OCI-LY7 (cell line): Measurements from ENCODE around the gene FAM107B. TPM values are rescaled to one million over a fixed set of nuclear protein-coding genes. Genes with fewer than 3 reads are reported as not detected.

ENCODE experiments used
- BruUV-seq: library from RNA; stranded (reverse); fragments of 400-500 nt; replicated peaks from 2 replicates; lab custom pipeline; 2021; lab: Mats Ljungman, UMichigan
- CTCF ChIA-PET: fragments of 300-600 bp; sonication (Branson Sonifier 250); formaldehyde crosslinking; loops from one replicate; lab custom pipeline; 2022; ENCODE audit warnings: antibody characterized with exemption; ENCODE audit not compliant: unreplicated experiment; lab: Charles Lee
- POLR2A ChIA-PET: fragments of 300-600 bp; sonication (Branson Sonifier 250); formaldehyde crosslinking; loops from one replicate; lab custom pipeline; 2022; ENCODE audit warnings: antibody characterized with exemption; lab: Charles Lee
- DNase-seq: peaks from one replicate; pipeline ENCODE4 v3.0.0-alpha.2; 2015; ENCODE audit warnings: low spot score
- H2AFZ ChIP-seq: fragments of 200-600 bp; sonication (generic), shearing (Covaris generic); 2 replicates; pipeline ENCODE4 v1.6.1; 2014; ENCODE audit warnings: mild to moderate bottlenecking, antibody characterized with exemption, low read length, moderate library complexity
- H3K27ac ChIP-seq: fragments of 200-600 bp; sonication (generic); 2 replicates; pipeline ENCODE4 v1.5.1; 2014; ENCODE audit warnings: mixed run types, low read depth, mild to moderate bottlenecking, moderate library complexity, low read length, inconsistent platforms; ENCODE audit not compliant: poor library complexity, severe bottlenecking
- H3K36me3 ChIP-seq: fragments of 200-600 bp; sonication (generic); 2 replicates; pipeline ENCODE4 v1.6.1; 2014; ENCODE audit warnings: mild to moderate bottlenecking, antibody characterized with exemption, low read length, moderate library complexity, mixed read lengths; ENCODE audit not compliant: insufficient read depth
- H3K4me1 ChIP-seq: fragments of 200-600 bp; sonication (generic); 2 replicates; pipeline ENCODE4 v1.5.1; 2014; ENCODE audit warnings: mild to moderate bottlenecking, low read length; ENCODE audit not compliant: insufficient read depth, poor library complexity, severe bottlenecking
- H3K4me2 ChIP-seq: fragments of 200-600 bp; sonication (generic); 2 replicates; pipeline ENCODE4 v1.6.1; 2014; ENCODE audit warnings: mild to moderate bottlenecking, low read length
- H3K4me3 ChIP-seq: fragments of 200-600 bp; sonication (generic); 2 replicates; pipeline ENCODE4 v1.5.1; 2014; ENCODE audit warnings: mild to moderate bottlenecking, low read depth, low read length; ENCODE audit not compliant: poor library complexity, severe bottlenecking
- H3K79me2 ChIP-seq: fragments of 200-600 bp; sonication (generic); 2 replicates; pipeline ENCODE4 v1.6.1; 2016; ENCODE audit warnings: low read depth, mild to moderate bottlenecking, low read length, moderate library complexity, mixed read lengths; ENCODE audit not compliant: insufficient read depth
- H3K9me2 ChIP-seq: fragments of 200-600 bp; sonication (generic); 2 replicates; pipeline ENCODE4 v1.6.1; 2016; ENCODE audit warnings: mild to moderate bottlenecking, low read length, mixed read lengths; ENCODE audit not compliant: insufficient read depth
- H3K9me3 ChIP-seq: fragments of 200-600 bp; sonication (generic); 2 replicates; pipeline ENCODE4 v1.6.1; 2014; ENCODE audit warnings: mild to moderate bottlenecking, mixed run types, low read length, mixed read lengths
- H4K20me1 ChIP-seq: fragments of 200-600 bp; sonication (generic); 2 replicates; pipeline ENCODE4 v1.6.1; 2014; ENCODE audit warnings: mild to moderate bottlenecking, antibody characterized with exemption, low read length, moderate library complexity, mixed read lengths; ENCODE audit not compliant: insufficient read depth
- EZH2phosphoT487 ChIP-seq: fragments of 200-600 bp; sonication (generic); IDR thresholded peaks from 2 replicates; pipeline ENCODE4 v1.6.1; 2018; ENCODE audit warnings: low read depth, borderline replicate concordance, mild to moderate bottlenecking, mixed run types, antibody characterized with exemption, low read length, moderate library complexity, mixed read lengths
- intact Hi-C: fragments of 100-400 bp; cut with micrococcal nuclease; formaldehyde crosslinking; loops from one replicate; pipeline ENCODE4 v1.10.0; 2022; ENCODE audit not compliant: unreplicated experiment
- total RNA-seq, 2 experiments: library from RNA; depleted of rRNA in 1 of 2; stranded (reverse); fragments of >200 nt in 1 of 2; shearing (Covaris generic) in 1 of 2; gene quantifications; 2 replicates each; pipeline ENCODE4 v1.2.3, GENCODE V29; 2014 to 2022
- TF ChIP-seq, protein P1 (sequence below): fragments of 200-600 bp; sonication (generic); conservative IDR thresholded peaks from 2 replicates; pipeline ENCODE4 v1.5.1; 2014; ENCODE audit warnings: mild to moderate bottlenecking, antibody characterized with exemption, low read length, moderate library complexity, mixed read lengths

Gene FAM107B
- total RNA-seq, 2 experiments from 2014 or later: 114 to 398 TPM

DNA sequence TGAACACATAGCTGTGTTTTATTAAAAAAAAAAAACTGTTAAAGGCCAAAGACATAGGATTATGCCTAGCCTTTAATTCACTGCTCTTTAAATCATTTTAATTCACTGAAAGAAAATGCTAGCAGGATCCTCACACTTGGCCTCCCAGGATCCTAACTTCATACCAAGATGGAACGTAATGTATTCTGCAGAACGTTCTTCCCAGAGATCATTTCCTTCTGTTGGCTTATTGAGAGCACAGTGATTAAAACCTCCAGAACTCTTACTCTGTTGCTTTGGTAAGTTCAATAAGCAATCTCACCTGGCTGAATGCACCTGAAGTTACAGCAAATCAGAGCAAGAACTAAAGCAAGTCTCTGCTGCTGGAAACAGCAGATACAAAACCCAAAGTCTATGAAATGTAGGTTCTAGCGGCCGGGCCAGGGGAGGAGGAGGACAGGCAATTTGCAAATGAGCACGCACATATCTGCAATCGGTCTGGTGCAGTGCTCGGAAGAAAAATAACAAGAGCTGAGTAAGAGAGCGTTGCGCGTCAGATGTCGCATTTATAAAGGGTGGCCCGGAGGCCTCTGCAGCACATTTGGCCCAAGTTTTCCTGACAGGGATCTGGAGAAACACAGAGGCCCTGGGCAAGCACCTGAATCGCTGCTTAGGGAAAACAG lies 193.9 kb downstream of the FAM107B start:
- Histone ChIP-seq H2AFZ (no peak overlapping the region), H3K36me3 (peaks cover 88% of the 10 kb centered on the region), H4K20me1 (peaks cover 30% of the 10 kb centered on the region), H3K4me2 (peak overlapping the region; percentile 16), H3K9me3 (no peaks in the 10 kb centered on the region), H3K9me2 (no peaks in the 10 kb centered on the region), H3K27ac (peak overlapping the region; percentile 5), H3K4me1 (peaks cover 75% of the 10 kb centered on the region), H3K4me3 (no peak overlapping the region), H3K79me2 (peaks cover 100% of the 10 kb centered on the region)
- POLR2A ChIA-PET: interaction anchor here (0.6 kb wide), 1 partner anchor 533 kb away, joined by 3 read pairs; no protein-coding TSS in a partner anchor
- TF ChIP-seq, protein P1, sequence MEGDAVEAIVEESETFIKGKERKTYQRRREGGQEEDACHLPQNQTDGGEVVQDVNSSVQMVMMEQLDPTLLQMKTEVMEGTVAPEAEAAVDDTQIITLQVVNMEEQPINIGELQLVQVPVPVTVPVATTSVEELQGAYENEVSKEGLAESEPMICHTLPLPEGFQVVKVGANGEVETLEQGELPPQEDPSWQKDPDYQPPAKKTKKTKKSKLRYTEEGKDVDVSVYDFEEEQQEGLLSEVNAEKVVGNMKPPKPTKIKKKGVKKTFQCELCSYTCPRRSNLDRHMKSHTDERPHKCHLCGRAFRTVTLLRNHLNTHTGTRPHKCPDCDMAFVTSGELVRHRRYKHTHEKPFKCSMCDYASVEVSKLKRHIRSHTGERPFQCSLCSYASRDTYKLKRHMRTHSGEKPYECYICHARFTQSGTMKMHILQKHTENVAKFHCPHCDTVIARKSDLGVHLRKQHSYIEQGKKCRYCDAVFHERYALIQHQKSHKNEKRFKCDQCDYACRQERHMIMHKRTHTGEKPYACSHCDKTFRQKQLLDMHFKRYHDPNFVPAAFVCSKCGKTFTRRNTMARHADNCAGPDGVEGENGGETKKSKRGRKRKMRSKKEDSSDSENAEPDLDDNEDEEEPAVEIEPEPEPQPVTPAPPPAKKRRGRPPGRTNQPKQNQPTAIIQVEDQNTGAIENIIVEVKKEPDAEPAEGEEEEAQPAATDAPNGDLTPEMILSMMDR: no peak
- no peak for TF ChIP-seq EZH2phosphoT487
- intact Hi-C loops: no loop called here
- CTCF ChIA-PET: no interaction called here
- BruUV-seq: no TSS peak
- DNase-seq: no peak

DNA sequence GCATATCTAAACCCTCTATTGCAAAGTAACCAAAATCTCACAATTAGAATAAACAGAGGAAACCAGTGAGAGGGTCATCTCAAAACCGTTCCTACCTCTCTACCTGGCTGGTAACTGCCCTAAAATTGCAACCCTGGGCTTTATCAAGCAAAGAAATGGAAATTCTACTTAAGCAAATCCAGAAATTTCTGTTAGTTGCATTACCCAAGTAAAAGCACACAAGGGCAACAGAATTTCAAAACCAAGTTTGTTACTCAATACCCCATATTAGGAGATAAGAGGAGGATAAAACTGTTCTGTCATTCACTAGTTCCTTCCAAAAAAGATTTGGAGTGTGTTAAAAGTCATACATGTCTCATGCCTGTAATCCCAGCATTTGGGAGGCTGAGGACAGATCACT lies 195.3 kb downstream of the FAM107B start:
- Histone ChIP-seq H3K27ac (peak overlapping the region; percentile 3), H4K20me1 (peaks cover 24% of the 10 kb centered on the region), H3K4me2 (peak overlapping the region; percentile 26; the same call in 1 of the 2 replicates), H3K4me1 (peaks cover 66% of the 10 kb centered on the region), H3K9me3 (no peaks in the 10 kb centered on the region), H3K79me2 (peaks cover 100% of the 10 kb centered on the region), H3K36me3 (peaks cover 88% of the 10 kb centered on the region), H2AFZ (no peak overlapping the region), H3K4me3 (no peak overlapping the region), H3K9me2 (no peaks in the 10 kb centered on the region)
- ChIA-PET POLR2A (interaction anchor here (0.7 to 1.0 kb wide), 3 partner anchors 10 to 21 kb away, joined by 3 to 5 read pairs (median 3); no protein-coding TSS in a partner anchor), CTCF (no interaction called here)
- BruUV-seq: no TSS peak
- no peak for DNase-seq
- intact Hi-C loops: no loop called here
- TF ChIP-seq, protein P1: no peak
- no peak for TF ChIP-seq EZH2phosphoT487
